ENCODE measurements around the gene NKX6-2. TPM values are rescaled to one million over a fixed set of nuclear protein-coding genes. Genes with fewer than 3 reads are reported as not detected.
"Not testable (repeated sequence)": the region's sequence is repeated elsewhere in the genome, so short reads cannot be mapped to it uniquely, and the experiment has no call there.

Gene NKX6-2
- total RNA-seq, 1 donor from 2014 or later: not detected

- DNase-seq (ENCODE audit: low spot score): no peak
Measured at GRCh38 chr10:132780356-132780755, 5.6 kb downstream of the NKX6-2 start.

GRCh38 chr10:132779549-132780294 is 6.2 kb downstream of the NKX6-2 start:
- DNase-seq (ENCODE audit: low spot score): no peak

- DNase-seq (ENCODE audit: low spot score): no peak
Measured at GRCh38 chr10:132777441-132777840, 8.5 kb downstream of the NKX6-2 start.

GRCh38 chr10:132776821-132777220 is 9.1 kb downstream of the NKX6-2 start:
- no peak for DNase-seq (ENCODE audit: low spot score)

GRCh38 chr10:132776186-132776585 is 9.8 kb downstream of the NKX6-2 start:
- no peak for DNase-seq (ENCODE audit: low spot score)

GRCh38 chr10:132774902-132775863 is 10.8 kb downstream of the NKX6-2 start:
- DNase-seq (ENCODE audit: low spot score): no peak

- no peak for DNase-seq (ENCODE audit: low spot score)
Measured at GRCh38 chr10:132774181-132774901, 11.6 kb downstream of the NKX6-2 start.

GRCh38 chr10:132772816-132773215 is 13.1 kb downstream of the NKX6-2 start:
- DNase-seq (ENCODE audit: low spot score): not testable (repeated sequence)

GRCh38 chr10:132770061-132771021 is 15.6 kb downstream of the NKX6-2 start:
- DNase-seq (ENCODE audit: low spot score): no peak

- no peak for DNase-seq (ENCODE audit: low spot score)
Measured at GRCh38 chr10:132768346-132769248, 17.4 kb downstream of the NKX6-2 start.

GRCh38 chr10:132766291-132766690 is 19.7 kb downstream of the NKX6-2 start:
- DNase-seq (ENCODE audit: low spot score): no peak

GRCh38 chr10:132765435-132765834 is 20.5 kb downstream of the NKX6-2 start:
- DNase-seq (ENCODE audit: low spot score): no peak

GRCh38 chr10:132764108-132764507 is 21.8 kb downstream of the NKX6-2 start:
- DNase-seq (ENCODE audit: low spot score): no peak

- DNase-seq (ENCODE audit: low spot score): no peak
Measured at GRCh38 chr10:132763545-132763944, 22.4 kb downstream of the NKX6-2 start.

- no peak for DNase-seq (ENCODE audit: low spot score)
Measured at GRCh38 chr10:132762267-132762666, 23.7 kb downstream of the NKX6-2 start.

- DNase-seq (ENCODE audit: low spot score): no peak
Measured at GRCh38 chr10:132761395-132762060, 24.4 kb downstream of the NKX6-2 start.

- DNase-seq (ENCODE audit: low spot score): no peak
Measured at GRCh38 chr10:132758865-132759264, 27.1 kb downstream of the NKX6-2 start.

GRCh38 chr10:132757171-132757570 is 28.8 kb downstream of the NKX6-2 start:
- no peak for DNase-seq (ENCODE audit: low spot score)

GRCh38 chr10:132756591-132756990 is 29.4 kb downstream of the NKX6-2 start:
- no peak for DNase-seq (ENCODE audit: low spot score)
